Measurements from ENCODE around the gene THBS1.

The THBS1 gene

GRCh38 chr15:39602143-39602542 lies 21.3 kb downstream of the THBS1 start:
- Histone ChIP-seq H3K4me3 (ENCODE audit: low read length) (no peak overlapping the region), H3K9me3 (replicated peaks; ENCODE audit: insufficient read depth, low read length) (no peaks in the 10 kb centered on the region), H3F3A (ENCODE audit: insufficient read depth, low read length) (no peaks in the 10 kb centered on the region), H3K27me3 (replicated peaks; ENCODE audit: insufficient read depth, low read length) (no peaks in the 10 kb centered on the region), H4K20me1 (ENCODE audit: insufficient read depth, low read length) (no peaks in the 10 kb centered on the region), H3K9me2 (replicated peaks; ENCODE audit: insufficient read depth, low read length) (no peaks in the 10 kb centered on the region), H3K4me1 (ENCODE audit: low read length) (no peaks in the 10 kb centered on the region), H3K27ac (ENCODE audit: low read length) (no peak overlapping the region), H2AFZ (ENCODE audit: low read length) (no peak overlapping the region), H3K36me3 (replicated peaks; ENCODE audit: insufficient read depth, low read length) (no peaks in the 10 kb centered on the region), H3K9ac (ENCODE audit: low read length) (no peak overlapping the region), H3K4me2 (ENCODE audit: low read depth, low read length) (no peak overlapping the region), H3K79me2 (ENCODE audit: low read length) (no peaks in the 10 kb centered on the region)
- no peak for DNase-seq
- no peak for TF ChIP-seq EZH2 (optimal IDR thresholded peaks at IDR 0.05; ENCODE audit: low read depth, low read length)
- no peak for TF ChIP-seq EZH2phosphoT487 (IDR thresholded peaks at IDR 0.05; ENCODE audit: low read length)
- no peak for TF ChIP-seq CTCF (IDR thresholded peaks at IDR 0.05; ENCODE audit: low read length)

- Histone ChIP-seq H4K20me1 (ENCODE audit: insufficient read depth, low read length) (no peaks in the 10 kb centered on the region), H3K79me2 (ENCODE audit: low read length) (no peaks in the 10 kb centered on the region), H3K9me3 (replicated peaks; ENCODE audit: insufficient read depth, low read length) (no peaks in the 10 kb centered on the region), H3K27ac (ENCODE audit: low read length) (no peak overlapping the region), H3K9ac (ENCODE audit: low read length) (no peak overlapping the region), H3K27me3 (replicated peaks; ENCODE audit: insufficient read depth, low read length) (no peaks in the 10 kb centered on the region), H3K4me1 (ENCODE audit: low read length) (peaks cover 13% of the 10 kb centered on the region), H3F3A (ENCODE audit: insufficient read depth, low read length) (no peaks in the 10 kb centered on the region), H3K4me2 (ENCODE audit: low read depth, low read length) (no peak overlapping the region), H3K4me3 (ENCODE audit: low read length) (no peak overlapping the region), H2AFZ (ENCODE audit: low read length) (no peak overlapping the region), H3K36me3 (replicated peaks; ENCODE audit: insufficient read depth, low read length) (no peaks in the 10 kb centered on the region), H3K9me2 (replicated peaks; ENCODE audit: insufficient read depth, low read length) (no peaks in the 10 kb centered on the region)
- no peak for DNase-seq
- TF ChIP-seq EZH2phosphoT487 (IDR thresholded peaks at IDR 0.05; ENCODE audit: low read length) (no peak), EZH2 (optimal IDR thresholded peaks at IDR 0.05; ENCODE audit: low read depth, low read length) (no peak), CTCF (IDR thresholded peaks at IDR 0.05; ENCODE audit: low read length) (no peak)
Measured at GRCh38 chr15:39605146-39605545, 24.3 kb downstream of the THBS1 start.

- H3K9ac ChIP-seq (ENCODE audit: low read length) = no peak overlapping the region
- H3K36me3 ChIP-seq (replicated peaks; ENCODE audit: insufficient read depth, low read length) = no peaks in the 10 kb centered on the region
- no peak for TF ChIP-seq EZH2phosphoT487 (IDR thresholded peaks at IDR 0.05; ENCODE audit: low read length)
- no peak for TF ChIP-seq EZH2 (optimal IDR thresholded peaks at IDR 0.05; ENCODE audit: low read depth, low read length)
- no peak for TF ChIP-seq CTCF (IDR thresholded peaks at IDR 0.05; ENCODE audit: low read length)
- H2AFZ ChIP-seq (ENCODE audit: low read length) = peak overlapping the region; percentile 21; the same call in 1 of the 2 replicates
- no peaks in the 10 kb centered on the region for H3K79me2 ChIP-seq (ENCODE audit: low read length)
- no peak overlapping the region for H3K4me3 ChIP-seq (ENCODE audit: low read length)
- no peaks in the 10 kb centered on the region for H3F3A ChIP-seq (ENCODE audit: insufficient read depth, low read length)
- H3K9me2 ChIP-seq (replicated peaks; ENCODE audit: insufficient read depth, low read length) = no peaks in the 10 kb centered on the region
- H4K20me1 ChIP-seq (ENCODE audit: insufficient read depth, low read length) = no peaks in the 10 kb centered on the region
- no peaks in the 10 kb centered on the region for H3K27me3 ChIP-seq (replicated peaks; ENCODE audit: insufficient read depth, low read length)
- no peak overlapping the region for H3K27ac ChIP-seq (ENCODE audit: low read length)
- no peak for DNase-seq
- H3K4me1 ChIP-seq (ENCODE audit: low read length) = peaks cover 13% of the 10 kb centered on the region
- H3K9me3 ChIP-seq (replicated peaks; ENCODE audit: insufficient read depth, low read length) = no peaks in the 10 kb centered on the region
- peak overlapping the region; percentile 19 for H3K4me2 ChIP-seq (ENCODE audit: low read depth, low read length)
Measured at GRCh38 chr15:39608185-39609139, 27.6 kb downstream of the THBS1 start.

All from MM.1S (cell line).